Endodermal cell (in vitro differentiated cells): ENCODE measurements around the gene KLHL34. TPM values are rescaled to one million over a fixed set of nuclear protein-coding genes. Genes with fewer than 3 reads are reported as not detected.

Source experiments
- DNase-seq: peaks from one replicate; pipeline ENCODE4 v3.0.0-alpha.2; 2017
- H3K27ac ChIP-seq: 2 replicates; pipeline ENCODE4 v1.5.1; 2013; ENCODE audit warnings: mild to moderate bottlenecking, low read depth, low read length, moderate library complexity
- H3K27me3 ChIP-seq: 2 replicates; pipeline ENCODE4 v1.6.1; 2013; ENCODE audit warnings: mild to moderate bottlenecking, low read length, moderate library complexity; ENCODE audit not compliant: insufficient read depth, control insufficient read depth, poor library complexity, severe bottlenecking
- H3K36me3 ChIP-seq: 2 replicates; pipeline ENCODE4 v1.7.0; 2013; ENCODE audit warnings: mild to moderate bottlenecking, low read length, moderate library complexity; ENCODE audit not compliant: control insufficient read depth, insufficient read depth
- H3K4me1 ChIP-seq: one replicate; pipeline ENCODE4 v1.7.0; 2013; ENCODE audit warnings: low read length; ENCODE audit not compliant: control insufficient read depth, insufficient read depth
- H3K4me3 ChIP-seq: 2 replicates; pipeline ENCODE4 v1.5.1; 2013; ENCODE audit warnings: mild to moderate bottlenecking, low read length, moderate library complexity
- H3K9ac ChIP-seq: 2 replicates; pipeline ENCODE4 v1.6.1; 2013; ENCODE audit warnings: mild to moderate bottlenecking, low read length, moderate library complexity; ENCODE audit not compliant: poor library complexity, severe bottlenecking; ENCODE audit errors: extremely low read depth
- H3K9me3 ChIP-seq: 2 replicates; pipeline ENCODE4 v1.6.1; 2013; ENCODE audit warnings: mild to moderate bottlenecking, low read length, moderate library complexity; ENCODE audit not compliant: control insufficient read depth
- H3K27ac Mint-ChIP-seq: 2 replicates; pipeline ENCODE4 v1.8.0; 2020; ENCODE audit warnings: mixed read lengths
- H3K27me3 Mint-ChIP-seq: 2 replicates; pipeline ENCODE4 v1.8.0; 2021; ENCODE audit warnings: mild to moderate bottlenecking, mixed read lengths; ENCODE audit not compliant: insufficient read depth
- H3K36me3 Mint-ChIP-seq: 2 replicates; pipeline ENCODE4 v1.8.0; 2020; ENCODE audit warnings: low read depth, mixed read lengths
- H3K4me1 Mint-ChIP-seq: 2 replicates; pipeline ENCODE4 v1.8.0; 2020; ENCODE audit warnings: mixed read lengths
- H3K4me3 Mint-ChIP-seq: 2 replicates; pipeline ENCODE4 v1.8.0; 2020; ENCODE audit warnings: mild to moderate bottlenecking, moderate library complexity, mixed read lengths
- H3K9me3 Mint-ChIP-seq: 2 replicates; pipeline ENCODE4 v1.8.0; 2020; ENCODE audit warnings: mild to moderate bottlenecking, mixed read lengths
- WGBS, 2 experiments: methylation state at CpG; one replicate each; pipeline versions ENCODE4 v1.1.5 to v1.1.7; 2013; ENCODE audit warnings: missing lambda C conversion rate in 2 of 2, mixed read lengths in 1 of 2; ENCODE audit not compliant: insufficient coverage in 1 of 2, insufficient read length in 1 of 2; 5-methylcytosine and 5-hydroxymethylcytosine counted together
- total RNA-seq, 2 donors: library from RNA; stranded (reverse); fragmentation: NEBNext Ultra II Directional in 1 of 2; extraction: Animal tissue kit (Norgen Biotek cat#: 25700) in 1 of 2; gene quantifications; 2 replicates in 1 of 2; 3 replicates in 1 of 2; pipeline ENCODE4 v1.2.1, GENCODE V29; 2021
- TF ChIP-seq, protein P1 (sequence below): fragments of 200-600 bp; sonication (generic); conservative IDR thresholded peaks from 2 replicates; pipeline ENCODE4 v1.5.0; 2021; ENCODE audit warnings: antibody characterized with exemption, mild to moderate bottlenecking

KLHL34 gene
- total RNA-seq, 2 donors from 2014 or later: 0.13 TPM; not detected in 1

DNA sequence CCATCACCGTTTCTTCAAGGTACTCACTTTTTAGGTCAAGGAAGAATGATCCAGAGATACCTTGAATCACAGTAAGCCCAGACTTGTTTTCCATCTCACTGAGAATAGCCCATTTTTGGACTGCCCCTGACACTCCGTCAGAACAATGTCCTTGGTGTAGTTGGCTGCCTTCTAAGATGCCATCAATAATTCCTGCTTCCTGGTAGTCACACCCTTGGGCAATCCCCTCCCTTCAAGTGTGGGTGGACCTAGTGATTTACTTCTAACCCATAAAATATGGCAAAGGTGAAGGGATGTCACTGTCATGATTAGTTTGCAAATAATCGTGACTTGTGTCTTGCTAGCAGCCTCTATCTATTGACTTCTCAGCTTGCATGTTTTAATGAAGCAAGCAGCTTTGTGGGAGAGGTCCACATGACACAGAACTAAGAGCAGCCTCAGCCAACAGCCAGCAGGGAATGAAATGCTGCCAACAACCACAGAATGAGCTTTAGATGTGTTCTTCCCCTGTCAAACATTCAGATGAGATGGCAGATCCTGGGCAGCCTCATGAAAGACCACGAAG, 20.0 kb upstream of the KLHL34 start:
- Histone ChIP-seq H3K27me3 (no peaks in the 10 kb centered on the region), H3K9me3 (no peaks in the 10 kb centered on the region), H3K4me3 (no peak overlapping the region), H3K27ac (no peak overlapping the region), H3K36me3 (no peaks in the 10 kb centered on the region), H3K9ac (no peak overlapping the region), H3K4me1 (no peaks in the 10 kb centered on the region)
- Mint-ChIP-seq H3K4me1 (peaks cover 3% of the 10 kb centered on the region), H3K27me3 (no peaks in the 10 kb centered on the region), H3K27ac (no peak overlapping the region), H3K36me3 (no peaks in the 10 kb centered on the region), H3K4me3 (no peak overlapping the region), H3K9me3 (no peaks in the 10 kb centered on the region)
- TF ChIP-seq, protein P1, sequence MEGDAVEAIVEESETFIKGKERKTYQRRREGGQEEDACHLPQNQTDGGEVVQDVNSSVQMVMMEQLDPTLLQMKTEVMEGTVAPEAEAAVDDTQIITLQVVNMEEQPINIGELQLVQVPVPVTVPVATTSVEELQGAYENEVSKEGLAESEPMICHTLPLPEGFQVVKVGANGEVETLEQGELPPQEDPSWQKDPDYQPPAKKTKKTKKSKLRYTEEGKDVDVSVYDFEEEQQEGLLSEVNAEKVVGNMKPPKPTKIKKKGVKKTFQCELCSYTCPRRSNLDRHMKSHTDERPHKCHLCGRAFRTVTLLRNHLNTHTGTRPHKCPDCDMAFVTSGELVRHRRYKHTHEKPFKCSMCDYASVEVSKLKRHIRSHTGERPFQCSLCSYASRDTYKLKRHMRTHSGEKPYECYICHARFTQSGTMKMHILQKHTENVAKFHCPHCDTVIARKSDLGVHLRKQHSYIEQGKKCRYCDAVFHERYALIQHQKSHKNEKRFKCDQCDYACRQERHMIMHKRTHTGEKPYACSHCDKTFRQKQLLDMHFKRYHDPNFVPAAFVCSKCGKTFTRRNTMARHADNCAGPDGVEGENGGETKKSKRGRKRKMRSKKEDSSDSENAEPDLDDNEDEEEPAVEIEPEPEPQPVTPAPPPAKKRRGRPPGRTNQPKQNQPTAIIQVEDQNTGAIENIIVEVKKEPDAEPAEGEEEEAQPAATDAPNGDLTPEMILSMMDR: no peak
- WGBS, 2 experiments: 68 to 100% methylated on average over 1 to 4 of the region's 4 CpGs
- DNase-seq: no peak

DNA sequence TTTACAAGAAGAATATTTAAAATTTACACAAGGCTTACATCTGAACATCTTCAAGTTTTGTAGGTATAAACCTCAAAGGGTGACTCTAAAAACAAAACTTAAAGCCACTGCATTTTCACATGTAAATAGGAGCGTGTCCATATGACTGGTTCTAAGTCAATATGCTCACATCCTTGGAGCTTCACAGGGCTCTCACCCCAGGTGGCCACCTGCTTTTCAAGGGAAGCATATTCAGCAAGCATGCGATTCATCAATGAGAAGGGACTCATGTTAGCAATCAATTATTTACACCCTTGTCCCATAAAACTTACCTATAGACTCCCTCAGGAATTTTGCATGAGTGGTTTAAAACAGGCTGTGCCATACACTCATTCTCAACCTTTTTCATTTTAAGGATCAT, 17.8 kb upstream of the KLHL34 start:
- Histone ChIP-seq H3K4me1 (no peaks in the 10 kb centered on the region), H3K27ac (no peak overlapping the region), H3K36me3 (no peaks in the 10 kb centered on the region), H3K9me3 (no peaks in the 10 kb centered on the region), H3K4me3 (no peak overlapping the region), H3K9ac (no peak overlapping the region), H3K27me3 (no peaks in the 10 kb centered on the region)
- TF ChIP-seq, protein P1: no peak
- WGBS, 2 experiments: 72% methylated on average over 2 of the region's 2 CpGs; no CpG with 5 or more reads in 1 of the 2 experiments
- no peak overlapping the region for H3K4me3 Mint-ChIP-seq
- peaks cover 3% of the 10 kb centered on the region for H3K4me1 Mint-ChIP-seq
- no peak overlapping the region for H3K27ac Mint-ChIP-seq
- no peaks in the 10 kb centered on the region for H3K9me3 Mint-ChIP-seq
- no peak for DNase-seq
- H3K36me3 Mint-ChIP-seq: no peaks in the 10 kb centered on the region
- H3K27me3 Mint-ChIP-seq: no peaks in the 10 kb centered on the region

DNA sequence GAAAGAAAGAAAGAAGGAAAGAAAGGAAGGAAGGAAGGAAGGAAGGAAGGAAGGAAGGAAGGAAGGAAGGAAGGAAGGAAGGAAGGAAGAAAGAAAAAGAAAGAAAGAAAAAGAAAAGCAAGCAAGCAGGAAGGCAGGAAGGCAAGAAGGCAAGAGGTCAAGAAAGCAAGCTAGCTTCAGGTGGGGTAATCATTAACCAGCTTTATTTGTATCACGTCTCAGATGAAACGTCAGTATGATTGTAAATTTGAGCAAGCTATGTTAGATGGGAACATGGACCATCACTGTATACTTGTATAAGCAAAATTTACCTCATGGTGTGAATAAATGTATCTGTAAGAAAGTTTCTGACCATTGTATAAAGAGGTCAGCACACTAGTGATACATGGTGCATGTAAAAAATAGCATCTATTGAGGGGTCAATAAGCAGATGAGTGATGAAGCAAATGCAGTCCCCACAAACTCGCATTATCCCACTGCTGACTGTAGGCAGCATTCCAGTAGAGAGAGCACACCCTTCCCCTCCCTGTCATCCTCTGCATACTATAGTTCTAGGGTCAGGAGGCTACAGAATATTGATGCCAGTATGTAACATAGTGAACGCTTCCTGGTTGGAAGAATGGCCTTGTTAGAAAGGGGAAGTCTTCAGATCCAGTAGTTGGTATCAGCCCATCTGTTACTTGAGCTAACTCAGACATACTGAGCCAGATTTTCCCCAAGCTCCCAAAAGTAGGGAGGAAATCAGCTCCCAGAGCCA, 16.5 kb upstream of the KLHL34 start:
- Histone ChIP-seq H3K27ac (no peak overlapping the region), H3K27me3 (no peaks in the 10 kb centered on the region), H3K4me3 (no peak overlapping the region), H3K36me3 (no peaks in the 10 kb centered on the region), H3K4me1 (no peaks in the 10 kb centered on the region), H3K9me3 (no peaks in the 10 kb centered on the region), H3K9ac (no peak overlapping the region)
- H3K4me3 Mint-ChIP-seq: no peak overlapping the region
- WGBS, 2 experiments: 86 to 94% methylated on average over 1 to 4 of the region's 4 CpGs
- H3K4me1 Mint-ChIP-seq: peaks cover 3% of the 10 kb centered on the region
- no peaks in the 10 kb centered on the region for H3K27me3 Mint-ChIP-seq
- no peak overlapping the region for H3K27ac Mint-ChIP-seq
- no peaks in the 10 kb centered on the region for H3K36me3 Mint-ChIP-seq
- DNase-seq: no peak
- no peaks in the 10 kb centered on the region for H3K9me3 Mint-ChIP-seq
- TF ChIP-seq, protein P1: no peak
